ENCODE results near the gene COL18A1.
"Not testable (repeated sequence)": the region's sequence is repeated elsewhere in the genome, so short reads cannot be mapped to it uniquely, and the experiment has no call there.

COL18A1 gene

DNA sequence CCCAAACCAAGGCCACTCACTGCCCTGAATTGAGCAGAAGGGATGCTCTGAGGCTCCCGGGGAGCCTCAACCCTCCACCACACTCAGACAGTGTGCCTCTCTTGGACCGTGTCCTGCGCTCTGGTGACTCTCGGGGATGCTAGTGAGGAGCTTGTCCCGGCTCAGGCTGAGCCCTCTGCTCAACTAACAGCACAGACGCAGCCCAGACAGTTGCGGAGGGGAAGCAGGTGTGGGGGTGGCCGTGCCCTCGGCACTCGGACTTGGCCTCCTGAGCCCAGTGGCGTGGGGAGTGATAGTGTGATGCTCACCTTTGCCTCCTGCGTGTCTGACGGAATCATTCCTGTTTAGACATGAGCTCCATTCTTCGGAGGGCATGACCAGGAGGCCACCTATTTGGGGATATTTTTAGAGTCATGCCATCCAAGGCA, 152.7 kb downstream of the COL18A1 start:
- ATAC-seq (no peak), DNase-seq (ENCODE audit: low spot score in 2 of 2) (no peak)
- Mint-ChIP-seq H3K36me3 (peaks cover 8% of the 10 kb centered on the region), H3K9me3 (no peaks in the 10 kb centered on the region), H3K4me1 (peaks cover 6% of the 10 kb centered on the region), H3K4me3 (no peak overlapping the region), H3K27ac (no peak overlapping the region)

DNA sequence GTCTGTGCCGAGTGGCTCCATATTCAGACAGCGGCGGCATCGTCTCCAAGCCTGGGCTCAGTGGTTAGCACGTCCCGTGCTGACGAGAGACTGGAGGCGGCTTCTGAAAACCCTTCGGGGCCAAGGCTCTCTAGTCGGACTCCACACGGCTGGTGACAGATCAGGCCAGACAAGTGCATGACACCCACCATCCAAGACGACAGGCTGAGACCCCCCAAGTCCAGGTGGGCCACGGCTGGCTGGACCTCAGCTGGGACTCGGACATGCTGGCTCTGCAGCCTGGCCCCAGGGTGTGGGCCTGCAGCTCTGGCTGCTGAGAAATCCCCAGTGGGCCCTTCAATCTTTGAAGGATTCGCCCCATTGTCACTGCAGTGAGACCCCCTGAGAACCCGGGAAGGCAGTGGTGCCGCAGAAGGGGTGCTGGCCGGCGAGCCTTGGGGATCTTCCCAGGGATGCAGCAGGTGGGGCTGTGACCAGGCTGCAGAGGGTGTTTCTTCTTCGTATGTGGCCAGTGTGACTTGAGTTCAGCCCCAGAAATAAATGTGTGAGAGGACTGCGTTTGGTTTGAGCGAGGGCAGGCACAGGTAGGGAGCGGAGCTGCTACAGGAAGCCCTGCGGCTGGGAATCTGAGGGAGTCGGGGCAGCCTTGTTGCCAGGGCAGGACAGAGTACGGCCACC, 153.2 kb downstream of the COL18A1 start:
- DNase-seq (ENCODE audit: low spot score in 2 of 2) (no peak), ATAC-seq (no peak)
- Mint-ChIP-seq H3K4me3 (no peak overlapping the region), H3K9me3 (no peaks in the 10 kb centered on the region), H3K4me1 (peaks cover 6% of the 10 kb centered on the region), H3K27ac (no peak overlapping the region), H3K36me3 (peaks cover 8% of the 10 kb centered on the region)

GRCh38 chr21:45559216-45560105, 154.5 kb downstream of the COL18A1 start:
- H3K9me3 Mint-ChIP-seq: no peaks in the 10 kb centered on the region
- H3K4me1 Mint-ChIP-seq: peaks cover 4% of the 10 kb centered on the region
- no peak for ATAC-seq
- no peak overlapping the region for H3K27ac Mint-ChIP-seq
- no peak overlapping the region for H3K4me3 Mint-ChIP-seq
- DNase-seq (ENCODE audit: low spot score in 2 of 2): no peak
- peaks cover 5% of the 10 kb centered on the region for H3K36me3 Mint-ChIP-seq

GRCh38 chr21:45560106-45561021, 155.4 kb downstream of the COL18A1 start:
- Mint-ChIP-seq H3K4me3 (no peak overlapping the region), H3K27ac (no peak overlapping the region), H3K36me3 (no peaks in the 10 kb centered on the region), H3K9me3 (no peaks in the 10 kb centered on the region), H3K4me1 (no peaks in the 10 kb centered on the region)
- DNase-seq (ENCODE audit: low spot score in 2 of 2) (no peak), ATAC-seq (no peak)

GRCh38 chr21:45561241-45561640, 156.3 kb downstream of the COL18A1 start:
- H3K36me3 Mint-ChIP-seq; ATAC-seq; H3K4me3 Mint-ChIP-seq; H3K27ac Mint-ChIP-seq; H3K9me3 Mint-ChIP-seq; H3K4me1 Mint-ChIP-seq; DNase-seq (ENCODE audit: low spot score in 2 of 2): not testable (repeated sequence)

DNA sequence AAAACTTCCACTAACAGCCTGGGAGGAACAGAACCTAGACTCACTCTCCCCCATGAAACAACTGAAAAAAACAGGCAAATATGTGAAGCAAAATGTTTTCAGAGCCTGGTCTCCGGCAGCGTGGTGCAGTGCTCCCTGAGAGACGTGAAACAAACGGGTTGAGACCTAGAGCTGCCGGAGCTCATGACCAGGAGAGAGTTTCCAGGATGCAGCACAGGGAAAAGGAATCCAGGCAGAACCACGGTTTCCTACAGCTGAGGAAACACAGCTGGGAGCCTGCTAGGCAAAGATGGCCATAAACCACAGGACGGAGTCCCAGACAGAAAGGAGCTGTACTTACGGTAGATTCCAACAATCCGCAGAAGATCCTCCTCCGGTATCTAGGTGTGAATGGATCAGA, 157.4 kb downstream of the COL18A1 start:
- ATAC-seq: no peak

GRCh38 chr21:45562965-45563364, 158.0 kb downstream of the COL18A1 start:
- Mint-ChIP-seq H3K27ac (no peak overlapping the region), H3K4me1 (no peaks in the 10 kb centered on the region), H3K9me3 (no peaks in the 10 kb centered on the region), H3K4me3 (no peak overlapping the region), H3K36me3 (no peaks in the 10 kb centered on the region)
- DNase-seq (ENCODE audit: low spot score in 2 of 2) (no peak), ATAC-seq (no peak)

More for the DNA sequence above, 157.4 kb downstream of the COL18A1 start:
- H3K9me3 Mint-ChIP-seq: no peaks in the 10 kb centered on the region
- no peaks in the 10 kb centered on the region for H3K36me3 Mint-ChIP-seq
- no peak overlapping the region for H3K27ac Mint-ChIP-seq
- H3K4me1 Mint-ChIP-seq: no peaks in the 10 kb centered on the region
- H3K4me3 Mint-ChIP-seq: no peak overlapping the region
- DNase-seq (ENCODE audit: low spot score in 2 of 2): no peak
